ENCODE data around the gene FAM47C.

DNA sequence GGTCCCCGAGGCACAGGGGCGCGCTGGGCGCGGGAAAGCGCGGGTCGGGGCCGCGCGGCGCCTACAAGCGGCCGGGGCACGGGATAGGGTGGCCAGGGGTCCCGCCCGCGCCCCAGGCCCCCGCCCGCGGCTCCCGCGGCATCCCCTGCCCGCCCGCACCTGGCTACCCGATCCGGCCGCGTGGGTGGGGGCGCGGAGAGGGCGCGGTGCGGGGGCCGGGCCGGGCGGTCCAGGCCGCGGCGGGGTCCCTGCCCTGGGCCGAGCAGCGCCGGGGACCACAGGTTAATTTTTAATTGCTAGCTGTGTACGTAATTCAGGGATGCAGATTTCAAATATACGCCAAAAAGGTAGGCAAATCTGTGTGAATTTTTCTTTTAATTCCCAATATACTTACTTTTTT is 44.3 kb upstream of the FAM47C start:
- TF ChIP-seq, protein P1, sequence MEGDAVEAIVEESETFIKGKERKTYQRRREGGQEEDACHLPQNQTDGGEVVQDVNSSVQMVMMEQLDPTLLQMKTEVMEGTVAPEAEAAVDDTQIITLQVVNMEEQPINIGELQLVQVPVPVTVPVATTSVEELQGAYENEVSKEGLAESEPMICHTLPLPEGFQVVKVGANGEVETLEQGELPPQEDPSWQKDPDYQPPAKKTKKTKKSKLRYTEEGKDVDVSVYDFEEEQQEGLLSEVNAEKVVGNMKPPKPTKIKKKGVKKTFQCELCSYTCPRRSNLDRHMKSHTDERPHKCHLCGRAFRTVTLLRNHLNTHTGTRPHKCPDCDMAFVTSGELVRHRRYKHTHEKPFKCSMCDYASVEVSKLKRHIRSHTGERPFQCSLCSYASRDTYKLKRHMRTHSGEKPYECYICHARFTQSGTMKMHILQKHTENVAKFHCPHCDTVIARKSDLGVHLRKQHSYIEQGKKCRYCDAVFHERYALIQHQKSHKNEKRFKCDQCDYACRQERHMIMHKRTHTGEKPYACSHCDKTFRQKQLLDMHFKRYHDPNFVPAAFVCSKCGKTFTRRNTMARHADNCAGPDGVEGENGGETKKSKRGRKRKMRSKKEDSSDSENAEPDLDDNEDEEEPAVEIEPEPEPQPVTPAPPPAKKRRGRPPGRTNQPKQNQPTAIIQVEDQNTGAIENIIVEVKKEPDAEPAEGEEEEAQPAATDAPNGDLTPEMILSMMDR (IDR thresholded peaks at IDR 0.05): no peak
- TF ChIP-seq POLR2A (IDR thresholded peaks at IDR 0.05): no peak
